HG03342 (cell line): ENCODE results near the gene SYNDIG1.

Source experiments
- ATAC-seq: cut with Tn5 transposase; IDR thresholded peaks from one replicate; pipeline ENCODE4 v1.9.1; 2021; ENCODE audit warnings: mild to moderate bottlenecking, moderate library complexity; ENCODE audit not compliant: unreplicated experiment

SYNDIG1 gene

GRCh38 chr20:24522452-24523330 lies 53.3 kb downstream of the SYNDIG1 start:
- no peak for ATAC-seq

GRCh38 chr20:24523661-24524060 lies 54.2 kb downstream of the SYNDIG1 start:
- no peak for ATAC-seq

GRCh38 chr20:24528583-24529368 lies 59.3 kb downstream of the SYNDIG1 start:
- ATAC-seq: no peak

- no peak for ATAC-seq
Observed at GRCh38 chr20:24529369-24529719, 59.9 kb downstream of the SYNDIG1 start.

GRCh38 chr20:24530131-24530680 lies 60.8 kb downstream of the SYNDIG1 start:
- no peak for ATAC-seq

- no peak for ATAC-seq
Observed at GRCh38 chr20:24531202-24531601, 61.8 kb downstream of the SYNDIG1 start.

GRCh38 chr20:24531631-24532419 lies 62.4 kb downstream of the SYNDIG1 start:
- ATAC-seq: no peak

- no peak for ATAC-seq
Observed at GRCh38 chr20:24533449-24533848, 64.0 kb downstream of the SYNDIG1 start.

- ATAC-seq: no peak
Observed at GRCh38 chr20:24534282-24534681, 64.9 kb downstream of the SYNDIG1 start.

GRCh38 chr20:24535941-24536730 lies 66.7 kb downstream of the SYNDIG1 start:
- no peak for ATAC-seq

- no peak for ATAC-seq
Observed at GRCh38 chr20:24537210-24537609, 67.8 kb downstream of the SYNDIG1 start.

- no peak for ATAC-seq
Observed at GRCh38 chr20:24542721-24543120, 73.3 kb downstream of the SYNDIG1 start.

- no peak for ATAC-seq
Observed at GRCh38 chr20:24543168-24543567, 73.7 kb downstream of the SYNDIG1 start.

- no peak for ATAC-seq
Observed at GRCh38 chr20:24543741-24544140, 74.3 kb downstream of the SYNDIG1 start.

GRCh38 chr20:24544371-24544770 lies 74.9 kb downstream of the SYNDIG1 start:
- ATAC-seq: no peak

- no peak for ATAC-seq
Observed at GRCh38 chr20:24545168-24545567, 75.7 kb downstream of the SYNDIG1 start.

- no peak for ATAC-seq
Observed at GRCh38 chr20:24546232-24546892, 76.9 kb downstream of the SYNDIG1 start.

GRCh38 chr20:24547967-24548366 lies 78.5 kb downstream of the SYNDIG1 start:
- no peak for ATAC-seq

GRCh38 chr20:24559114-24559732 lies 89.8 kb downstream of the SYNDIG1 start:
- no peak for ATAC-seq
